Natural killer cell (primary cell): ENCODE results near the gene SLC26A9. TPM values are rescaled to one million over a fixed set of nuclear protein-coding genes. Genes with fewer than 3 reads are reported as not detected.
A peak's percentile ranks its signal among the peaks of the same experiment; 100 is the strongest.

Experiments
- ATAC-seq, 3 donors: fragments of 150-1000 bp in 2 of 3; fragments of 200-7000 bp in 1 of 3; cut with Tn5 transposase; 1 replicate in 1 of 3; 2 replicates in 2 of 3; pipeline ENCODE4 v1.10.0; 2021; ENCODE audit warnings: mild to moderate bottlenecking in 2 of 3, moderate library complexity in 2 of 3
- DNase-seq, 2 donors: peaks; one replicate each; pipeline versions ENCODE4 v3.0.0 to v3.0.0-alpha.2; 2013 to 2021; ENCODE audit warnings: mixed read lengths in 1 of 2
- H3K27ac ChIP-seq: one replicate; pipeline ENCODE4 v1.5.1; 2013; ENCODE audit warnings: mild to moderate bottlenecking, low read length
- H3K27me3 ChIP-seq: one replicate; pipeline ENCODE4 v1.6.1; 2013; ENCODE audit warnings: low read length; ENCODE audit not compliant: control insufficient read depth, insufficient read depth
- H3K36me3 ChIP-seq: one replicate; pipeline ENCODE4 v1.6.1; 2013; ENCODE audit warnings: low read length; ENCODE audit not compliant: control insufficient read depth, insufficient read depth
- H3K4me1 ChIP-seq: one replicate; pipeline ENCODE4 v1.6.1; 2013; ENCODE audit warnings: low read length; ENCODE audit not compliant: control insufficient read depth, insufficient read depth
- H3K4me3 ChIP-seq: one replicate; pipeline ENCODE4 v1.5.1; 2013; ENCODE audit warnings: low read length
- H3K9me3 ChIP-seq: one replicate; pipeline ENCODE4 v1.6.1; 2013; ENCODE audit warnings: low read length; ENCODE audit not compliant: control insufficient read depth, insufficient read depth
- H3K27ac Mint-ChIP-seq, 2 donors: one replicate each; pipeline ENCODE4 v1.8.0; 2022; ENCODE audit warnings: mild to moderate bottlenecking in 2 of 2, mixed read lengths in 2 of 2, moderate library complexity in 1 of 2
- H3K27me3 Mint-ChIP-seq, 2 donors: one replicate each; pipeline ENCODE4 v1.8.0; 2022; ENCODE audit warnings: low read depth in 2 of 2, mixed read lengths in 2 of 2
- H3K36me3 Mint-ChIP-seq: one replicate; pipeline ENCODE4 v1.8.0; 2022; ENCODE audit warnings: mixed read lengths
- H3K4me1 Mint-ChIP-seq, 2 donors: one replicate each; pipeline ENCODE4 v1.8.0; 2022; ENCODE audit warnings: mixed read lengths in 2 of 2
- H3K4me3 Mint-ChIP-seq: one replicate; pipeline ENCODE4 v1.8.0; 2022; ENCODE audit warnings: mild to moderate bottlenecking, moderate library complexity, mixed read lengths
- H3K9me3 Mint-ChIP-seq, 2 donors: one replicate each; pipeline ENCODE4 v1.8.0; 2022; ENCODE audit warnings: mixed read lengths in 2 of 2
- CTCF ChIP-seq: fragments of 200-600 bp; IDR thresholded peaks from one replicate; pipeline ENCODE4 v1.8.0; 2022; ENCODE audit warnings: antibody characterized with exemption
- WGBS: methylation state at CpG from one replicate; pipeline ENCODE4 v1.1.7; 2013; ENCODE audit warnings: missing lambda C conversion rate; ENCODE audit not compliant: insufficient coverage; 5-methylcytosine and 5-hydroxymethylcytosine counted together
- intact Hi-C: fragments of 100-400 bp; cut with micrococcal nuclease; formaldehyde crosslinking; loops from one replicate; pipeline ENCODE4 v1.14.2; 2022
- total RNA-seq, 4 donors: library from RNA; stranded (reverse); fragments of 120-200 nt in 1 of 4; gene quantifications; one replicate each; pipeline versions ENCODE4 v1.2.3 to v1.2.4, GENCODE V29; 2013 to 2022

Gene SLC26A9
- total RNA-seq, 3 donors from 2014 or later (not counting 1 experiment from before 2014, with no cell fraction given): not detected

- H3K9me3 Mint-ChIP-seq: no peaks in the 10 kb centered on the region
- intact Hi-C loops: no loop called here
- Histone ChIP-seq H3K4me1 (no peaks in the 10 kb centered on the region), H3K4me3 (no peak overlapping the region), H3K9me3 (no peaks in the 10 kb centered on the region), H3K27ac (no peak overlapping the region), H3K36me3 (no peaks in the 10 kb centered on the region), H3K27me3 (peaks cover 5% of the 10 kb centered on the region)
- no peak overlapping the region for H3K27ac Mint-ChIP-seq
- H3K4me3 Mint-ChIP-seq: no peak overlapping the region
- 75% methylated on average over 3 of the region's 4 CpGs for WGBS
- DNase-seq: no peak
- no peak for ATAC-seq
- H3K36me3 Mint-ChIP-seq: no peaks in the 10 kb centered on the region
- H3K27me3 Mint-ChIP-seq: peaks cover 22 to 39% of the 10 kb centered on the region in 2 donors
- no peaks in the 10 kb centered on the region for H3K4me1 Mint-ChIP-seq
- TF ChIP-seq CTCF: no peak
Measured at GRCh38 chr1:205944525-205944924, 1.3 kb upstream of the SLC26A9 start.

GRCh38 chr1:205942631-205943159 is 561 bp downstream of the SLC26A9 start:
- ATAC-seq (no peak), DNase-seq (no peak)
- 70% methylated on average over 12 of the region's 12 CpGs for WGBS
- Histone ChIP-seq H3K4me1 (no peaks in the 10 kb centered on the region), H3K27ac (no peak overlapping the region), H3K36me3 (no peaks in the 10 kb centered on the region), H3K4me3 (no peak overlapping the region), H3K27me3 (peaks cover 5% of the 10 kb centered on the region), H3K9me3 (no peaks in the 10 kb centered on the region)
- no peaks in the 10 kb centered on the region for H3K9me3 Mint-ChIP-seq
- no peaks in the 10 kb centered on the region for H3K36me3 Mint-ChIP-seq
- peaks cover 29 to 51% of the 10 kb centered on the region in 2 donors for H3K27me3 Mint-ChIP-seq
- H3K27ac Mint-ChIP-seq: no peak overlapping the region
- no peak for TF ChIP-seq CTCF
- no peak overlapping the region for H3K4me3 Mint-ChIP-seq
- intact Hi-C loops: no loop called here
- no peaks in the 10 kb centered on the region for H3K4me1 Mint-ChIP-seq

GRCh38 chr1:205940710-205941109 is 2.5 kb downstream of the SLC26A9 start:
- no peaks in the 10 kb centered on the region for H3K9me3 ChIP-seq
- no peak overlapping the region for H3K4me3 Mint-ChIP-seq
- H3K36me3 Mint-ChIP-seq: no peaks in the 10 kb centered on the region
- no peaks in the 10 kb centered on the region for H3K4me1 Mint-ChIP-seq
- WGBS: 88% methylated on average over 5 of the region's 5 CpGs
- TF ChIP-seq CTCF: no peak
- H3K36me3 ChIP-seq: no peaks in the 10 kb centered on the region
- H3K27ac ChIP-seq: no peak overlapping the region
- no peaks in the 10 kb centered on the region for H3K9me3 Mint-ChIP-seq
- peaks cover 41 to 51% of the 10 kb centered on the region in 2 donors for H3K27me3 Mint-ChIP-seq
- no peaks in the 10 kb centered on the region for H3K4me1 ChIP-seq
- intact Hi-C loops: no loop called here
- H3K27me3 ChIP-seq: peaks cover 5% of the 10 kb centered on the region
- no peak for DNase-seq
- H3K4me3 ChIP-seq: no peak overlapping the region
- no peak overlapping the region for H3K27ac Mint-ChIP-seq
- no peak for ATAC-seq

GRCh38 chr1:205939690-205940330 is 3.4 kb downstream of the SLC26A9 start:
- H3K36me3 ChIP-seq: no peaks in the 10 kb centered on the region
- DNase-seq: peak in 1 of 2 donors; percentile 15

More at GRCh38 chr1:205939690-205940330, 3.4 kb downstream of the SLC26A9 start:
- TF ChIP-seq CTCF: no peak
- Mint-ChIP-seq H3K36me3 (no peaks in the 10 kb centered on the region), H3K9me3 (no peaks in the 10 kb centered on the region), H3K27ac (no peak overlapping the region), H3K4me3 (no peak overlapping the region), H3K4me1 (no peaks in the 10 kb centered on the region), H3K27me3 (peaks cover 41 to 42% of the 10 kb centered on the region in 2 donors)
- intact Hi-C loops: no loop called here
- WGBS: 64% methylated on average over 6 of the region's 7 CpGs
- Histone ChIP-seq H3K4me3 (no peak overlapping the region), H3K9me3 (no peaks in the 10 kb centered on the region), H3K4me1 (no peaks in the 10 kb centered on the region), H3K27ac (no peak overlapping the region), H3K27me3 (peaks cover 5% of the 10 kb centered on the region)
- ATAC-seq: no peak
